CD4-positive, alpha-beta T cell (primary cell): ENCODE results near the gene KIAA0040. TPM values are rescaled to one million over a fixed set of nuclear protein-coding genes. Genes with fewer than 3 reads are reported as not detected.
A peak's percentile ranks its signal among the peaks of the same experiment; 100 is the strongest.

Source experiments
- ATAC-seq: fragments of 200-7000 bp; cut with Tn5 transposase; one replicate; pipeline ENCODE4 v1.10.0; 2022; ENCODE audit warnings: mild to moderate bottlenecking; ENCODE audit not compliant: poor library complexity
- CTCF ChIA-PET: fragments of 350-600 bp; sonication (Branson Sonifier 250); formaldehyde crosslinking; loops from one replicate; lab custom pipeline; 2021; ENCODE audit warnings: antibody characterized with exemption, inconsistent platforms; lab: Charles Lee
- POLR2A ChIA-PET: fragments of 350-600 bp; sonication (Branson Sonifier 250); formaldehyde crosslinking; loops from one replicate; lab custom pipeline; 2021; ENCODE audit warnings: antibody characterized with exemption, inconsistent platforms; lab: Charles Lee
- DNase-seq, 14 experiments: peaks; one replicate each; pipeline ENCODE4 v3.0.0-alpha.2; 2013 to 2020; ENCODE audit warnings: mixed read lengths in 2 of 14
- H3K27ac ChIP-seq, 2 donors: one replicate each; pipeline versions ENCODE4 v1.5.1 to v1.7.0; 2013; ENCODE audit warnings: low read length in 2 of 2, low read depth in 1 of 2, mild to moderate bottlenecking in 1 of 2
- H3K27me3 ChIP-seq, 2 experiments: 1 replicate in 1 of 2; 2 replicates in 1 of 2; pipeline versions ENCODE4 v1.6.1 to v1.7.0; 2013; ENCODE audit warnings: low read length in 2 of 2, control low read depth in 1 of 2, mild to moderate bottlenecking in 1 of 2, moderate library complexity in 1 of 2; ENCODE audit not compliant: insufficient read depth in 2 of 2, control insufficient read depth in 1 of 2
- H3K36me3 ChIP-seq: one replicate; pipeline ENCODE4 v1.6.1; 2013; ENCODE audit warnings: low read length, control low read depth; ENCODE audit not compliant: insufficient read depth
- H3K4me1 ChIP-seq: one replicate; pipeline ENCODE4 v1.6.1; 2013; ENCODE audit warnings: low read length, control low read depth; ENCODE audit not compliant: insufficient read depth
- H3K4me3 ChIP-seq: one replicate; pipeline ENCODE4 v1.5.1; 2013; ENCODE audit warnings: mild to moderate bottlenecking, low read length, moderate library complexity
- H3K9me3 ChIP-seq, 2 experiments: 1 replicate in 1 of 2; 2 replicates in 1 of 2; pipeline versions ENCODE4 v1.6.1 to v1.7.0; 2013; ENCODE audit warnings: low read length in 2 of 2, mild to moderate bottlenecking in 2 of 2, control low read depth in 1 of 2, moderate library complexity in 1 of 2; ENCODE audit not compliant: control insufficient read depth in 1 of 2, insufficient read depth in 1 of 2
- H3K27ac Mint-ChIP-seq: one replicate; pipeline ENCODE4 v1.8.0; 2020; ENCODE audit warnings: mixed read lengths
- H3K27me3 Mint-ChIP-seq: one replicate; pipeline ENCODE4 v1.8.0; 2021; ENCODE audit warnings: mixed read lengths
- H3K36me3 Mint-ChIP-seq: one replicate; pipeline ENCODE4 v1.8.0; 2021; ENCODE audit warnings: low read depth, mixed read lengths
- H3K4me1 Mint-ChIP-seq: one replicate; pipeline ENCODE4 v1.8.0; 2021; ENCODE audit warnings: low read depth, mixed read lengths
- H3K4me3 Mint-ChIP-seq: one replicate; pipeline ENCODE4 v1.8.0; 2020; ENCODE audit warnings: mild to moderate bottlenecking, mixed read lengths
- H3K9me3 Mint-ChIP-seq: one replicate; pipeline ENCODE4 v1.8.0; 2020; ENCODE audit warnings: mixed read lengths
- CTCF ChIP-seq: fragments of 200-600 bp; IDR thresholded peaks from one replicate; pipeline ENCODE4 v1.8.0; 2022; ENCODE audit warnings: antibody characterized with exemption, mild to moderate bottlenecking
- intact Hi-C, 2 experiments: fragments of 100-400 bp; cut with DNase I in 1 of 2; cut with micrococcal nuclease in 1 of 2; formaldehyde crosslinking; loops; one replicate each; pipeline versions ENCODE4 v1.15.1 to v1.9.0; 2023 to 2025; cut with DNase I, micrococcal nuclease
- total RNA-seq, 174 experiments: library from RNA in 2 of 174; stranded (reverse) in 2 of 174; gene quantifications; one replicate each; pipeline ENCODE4 v1.2.3 and lab custom pipeline; 2021 to 2026

Gene KIAA0040
- total RNA-seq, 2 experiments from 2014 or later, result 13.5 to 14.5 TPM

DNA sequence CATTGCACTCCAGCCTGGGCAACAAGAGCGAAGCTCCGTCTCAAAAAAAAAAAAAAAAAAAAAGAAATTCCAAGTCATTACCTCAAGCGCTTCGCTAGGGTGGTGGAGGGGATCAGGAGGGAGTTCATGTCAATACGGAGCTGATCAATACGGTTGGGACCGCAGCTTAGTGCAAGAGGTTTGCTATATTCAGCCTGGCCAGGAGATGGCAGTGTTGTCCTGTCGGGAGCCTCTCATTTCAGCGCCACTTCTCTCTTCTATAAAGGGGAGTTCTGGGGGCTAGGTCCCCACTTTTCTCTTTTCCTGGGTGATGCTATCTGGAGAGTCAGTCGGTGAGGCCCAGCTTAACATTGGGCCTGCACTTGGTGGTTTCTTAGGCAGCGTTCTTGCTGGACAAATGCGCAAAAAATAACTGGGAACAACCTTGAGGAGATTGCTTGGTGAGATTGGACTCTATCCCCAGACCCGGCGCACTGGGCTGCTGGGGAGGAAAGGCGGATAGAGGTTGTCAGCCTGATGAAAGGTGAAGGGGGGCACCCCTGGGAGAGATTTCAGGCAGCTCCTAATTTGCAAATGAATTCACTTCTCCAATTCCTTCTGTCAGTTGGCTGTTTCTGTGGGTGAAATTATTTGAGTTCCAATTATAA lies 40.4 kb downstream of the KIAA0040 start:
- ChIA-PET POLR2A (interaction anchor here (1.0 to 1.9 kb wide), 4 partner anchors 39 to 167 kb away, joined by 4 to 9 read pairs (median 4); no protein-coding TSS in a partner anchor), CTCF (interaction anchor here (0.6 to 4.1 kb wide), 22 partner anchors 9 to 1690 kb away, joined by 3 to 69 read pairs (median 4); no protein-coding TSS in a partner anchor)
- Mint-ChIP-seq H3K36me3 (no peaks in the 10 kb centered on the region), H3K27me3 (peaks cover 54% of the 10 kb centered on the region), H3K4me3 (no peak overlapping the region), H3K27ac (no peak overlapping the region), H3K4me1 (peaks cover 25% of the 10 kb centered on the region), H3K9me3 (no peaks in the 10 kb centered on the region)
- Histone ChIP-seq H3K36me3 (no peaks in the 10 kb centered on the region), H3K4me3 (no peak overlapping the region), H3K4me1 (peaks cover 12% of the 10 kb centered on the region), H3K9me3 (no peaks in the 10 kb centered on the region), H3K27ac (no peak overlapping the region), H3K27me3 (peaks cover 12 to 13% of the 10 kb centered on the region in 2 experiments)
- intact Hi-C loops, result loop anchor here (1.0 to 10.0 kb wide), 8 partner anchors 167 to 1733 kb away; partner anchors contain the start of gene TNR (in 2 of the 2)
- ATAC-seq, result peak; percentile 83
- DNase-seq, result peak; percentile 53 to 84 (median 68)
- TF ChIP-seq CTCF, result peak; percentile 92

- no peak overlapping the region for H3K4me3 ChIP-seq
- POLR2A ChIA-PET, result interaction anchor here (0.6 to 1.9 kb wide), 3 partner anchors 38 to 169 kb away, joined by 3 to 9 read pairs (median 3); no protein-coding TSS in a partner anchor
- CTCF ChIA-PET, result interaction anchor here (4.1 kb wide), 1 partner anchor 168 kb away, joined by 69 read pairs; no protein-coding TSS in a partner anchor
- H3K4me1 Mint-ChIP-seq, result peaks cover 17% of the 10 kb centered on the region
- no peak overlapping the region for H3K4me3 Mint-ChIP-seq
- no peaks in the 10 kb centered on the region for H3K36me3 ChIP-seq
- no peaks in the 10 kb centered on the region for H3K9me3 ChIP-seq
- no peak for TF ChIP-seq CTCF
- no peak for ATAC-seq
- no peaks in the 10 kb centered on the region for H3K36me3 Mint-ChIP-seq
- no peak for DNase-seq
- no peak overlapping the region for H3K27ac Mint-ChIP-seq
- H3K4me1 ChIP-seq, result peaks cover 12% of the 10 kb centered on the region
- no peaks in the 10 kb centered on the region for H3K9me3 Mint-ChIP-seq
- intact Hi-C loops, result loop anchor here (5.0 to 10.0 kb wide), 6 partner anchors 332 to 1734 kb away; partner anchors contain the start of gene TNR (in 2 of the 2)
- H3K27ac ChIP-seq, result no peak overlapping the region
- H3K27me3 ChIP-seq, result peaks cover 18 to 19% of the 10 kb centered on the region in 2 experiments
- H3K27me3 Mint-ChIP-seq, result peaks cover 60% of the 10 kb centered on the region
These were observed 41.8 kb downstream of the KIAA0040 start for GRCh38 chr1:175150596-175151319.

DNA sequence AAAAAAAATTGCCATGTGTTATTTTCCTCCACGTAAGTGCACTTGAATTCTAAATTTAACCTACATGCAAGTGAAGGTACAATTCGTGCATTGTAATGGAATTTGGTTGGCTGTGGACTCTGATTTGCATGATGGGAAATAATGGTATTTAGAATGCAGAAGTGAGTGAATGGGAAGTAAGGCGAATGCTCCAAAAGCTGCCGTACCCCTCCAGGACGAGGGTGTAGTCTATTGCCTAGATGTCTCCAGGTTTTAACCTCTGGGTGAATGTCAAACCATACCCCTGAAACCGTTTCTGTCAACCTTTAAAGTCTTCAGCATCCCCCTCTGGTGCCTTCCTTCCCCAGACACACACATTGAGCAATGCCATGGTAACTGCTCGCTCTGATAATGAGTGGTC lies 44.5 kb downstream of the KIAA0040 start:
- TF ChIP-seq CTCF, result no peak
- Histone ChIP-seq H3K27ac (no peak overlapping the region), H3K27me3 (peaks cover 18 to 19% of the 10 kb centered on the region in 2 experiments), H3K9me3 (peaks cover 0 to 4% of the 10 kb centered on the region in 2 experiments), H3K36me3 (no peaks in the 10 kb centered on the region), H3K4me1 (peaks cover 6% of the 10 kb centered on the region), H3K4me3 (no peak overlapping the region)
- ChIA-PET CTCF (no interaction called here), POLR2A (no interaction called here)
- no peak for ATAC-seq
- no peak overlapping the region for H3K4me3 Mint-ChIP-seq
- no peaks in the 10 kb centered on the region for H3K36me3 Mint-ChIP-seq
- no peak for DNase-seq
- peaks cover 57% of the 10 kb centered on the region for H3K27me3 Mint-ChIP-seq
- H3K4me1 Mint-ChIP-seq, result peaks cover 4% of the 10 kb centered on the region
- no peak overlapping the region for H3K27ac Mint-ChIP-seq
- intact Hi-C loops, result no loop called here
- H3K9me3 Mint-ChIP-seq, result no peaks in the 10 kb centered on the region
